ENCODE measurements around the gene SLX4.

DNA sequence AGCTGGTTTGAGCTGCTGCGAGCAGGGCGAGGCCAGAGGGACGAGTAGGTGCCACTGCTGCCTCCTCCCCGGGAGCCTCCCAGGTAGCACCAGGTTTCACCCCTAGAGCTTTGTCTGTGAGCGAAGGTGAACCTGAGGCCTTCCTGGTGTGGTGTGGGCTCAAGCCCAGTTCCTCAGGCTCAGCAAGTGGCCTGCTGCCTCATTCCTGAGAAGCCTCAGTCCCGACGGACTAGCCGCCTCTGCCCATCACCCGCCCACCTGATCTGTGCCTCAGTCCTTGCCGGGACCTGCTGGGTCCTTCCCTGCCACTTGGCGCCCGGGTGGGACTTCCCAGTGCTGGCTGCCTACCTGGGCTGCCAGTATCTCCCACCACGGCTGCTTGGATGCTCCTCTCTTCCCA lies 35.9 kb downstream of the SLX4 start:
- TF ChIP-seq, protein P1, sequence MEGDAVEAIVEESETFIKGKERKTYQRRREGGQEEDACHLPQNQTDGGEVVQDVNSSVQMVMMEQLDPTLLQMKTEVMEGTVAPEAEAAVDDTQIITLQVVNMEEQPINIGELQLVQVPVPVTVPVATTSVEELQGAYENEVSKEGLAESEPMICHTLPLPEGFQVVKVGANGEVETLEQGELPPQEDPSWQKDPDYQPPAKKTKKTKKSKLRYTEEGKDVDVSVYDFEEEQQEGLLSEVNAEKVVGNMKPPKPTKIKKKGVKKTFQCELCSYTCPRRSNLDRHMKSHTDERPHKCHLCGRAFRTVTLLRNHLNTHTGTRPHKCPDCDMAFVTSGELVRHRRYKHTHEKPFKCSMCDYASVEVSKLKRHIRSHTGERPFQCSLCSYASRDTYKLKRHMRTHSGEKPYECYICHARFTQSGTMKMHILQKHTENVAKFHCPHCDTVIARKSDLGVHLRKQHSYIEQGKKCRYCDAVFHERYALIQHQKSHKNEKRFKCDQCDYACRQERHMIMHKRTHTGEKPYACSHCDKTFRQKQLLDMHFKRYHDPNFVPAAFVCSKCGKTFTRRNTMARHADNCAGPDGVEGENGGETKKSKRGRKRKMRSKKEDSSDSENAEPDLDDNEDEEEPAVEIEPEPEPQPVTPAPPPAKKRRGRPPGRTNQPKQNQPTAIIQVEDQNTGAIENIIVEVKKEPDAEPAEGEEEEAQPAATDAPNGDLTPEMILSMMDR (IDR thresholded peaks at IDR 0.05 in 2 of 3, conservative IDR thresholded peaks at IDR 0.05 in 1 of 3; ENCODE audit: borderline replicate concordance in 1 of 3, insufficient read depth in 1 of 3, low read depth in 2 of 3, low read length in 2 of 3), result no peak
- TF ChIP-seq RAD21 (IDR thresholded peaks at IDR 0.05; ENCODE audit: low read depth) (no peak), YY1 (IDR thresholded peaks at IDR 0.05; ENCODE audit: extremely low read depth, insufficient replicate concordance, low read depth, low read length) (no peak), CEBPB (IDR thresholded peaks at IDR 0.05; ENCODE audit: low read depth) (no peak)
